ENCODE results near the gene UPP1. TPM values are rescaled to one million over a fixed set of nuclear protein-coding genes. Genes with fewer than 3 reads are reported as not detected.
"Not testable (repeated sequence)": the region's sequence is repeated elsewhere in the genome, so short reads cannot be mapped to it uniquely, and the experiment has no call there.

The UPP1 gene
- total and polyA plus RNA-seq, 8 donors: 0.87 to 45.7 (median 14.3) TPM

- no peak overlapping the region for H3K4me3 ChIP-seq
These were observed 58.1 kb downstream of the UPP1 start for GRCh38 chr7:48147078-48147591.

GRCh38 chr7:48147690-48148089 is 58.6 kb downstream of the UPP1 start:
- H3K27ac ChIP-seq; H3K9me3 ChIP-seq; H3K36me3 ChIP-seq; H3K4me1 ChIP-seq; intact Hi-C loops (cut with DNase I; ENCODE audit: low total_unique reads); DNase-seq; H3K27me3 ChIP-seq; H3K4me3 ChIP-seq: not testable (repeated sequence)
- WGBS, 5 donors: 30 to 55% (median 46%) methylated on average over 7 of the region's 7 CpGs

More at GRCh38 chr7:48147078-48147591, 58.1 kb downstream of the UPP1 start:
- Histone ChIP-seq H3K27me3 (no peaks in the 10 kb centered on the region), H3K27ac (no peak overlapping the region), H3K36me3 (no peaks in the 10 kb centered on the region), H3K9me3 (no peaks in the 10 kb centered on the region), H3K4me1 (no peaks in the 10 kb centered on the region)
- intact Hi-C loops (cut with DNase I; ENCODE audit: low total_unique reads): no loop called here
- 70 to 78% (median 72%) methylated on average over 4 of the region's 4 CpGs for WGBS, 5 donors
- DNase-seq: no peak
- TF ChIP-seq CTCF (IDR thresholded peaks at IDR 0.05) (no peak), EP300 (IDR thresholded peaks at IDR 0.05) (no peak), POLR2A (IDR thresholded peaks at IDR 0.05) (no peak), POLR2AphosphoS5 (IDR thresholded peaks at IDR 0.05) (no peak)

GRCh38 chr7:48148311-48148710 is 59.2 kb downstream of the UPP1 start:
- no peak for DNase-seq
- H3K27ac ChIP-seq: no peak overlapping the region
- intact Hi-C loops (cut with DNase I; ENCODE audit: low total_unique reads): no loop called here

GRCh38 chr7:48149058-48149457 is 60.0 kb downstream of the UPP1 start:
- Histone ChIP-seq H3K9me3 (no peaks in the 10 kb centered on the region), H3K4me3 (no peak overlapping the region), H3K4me1 (no peaks in the 10 kb centered on the region), H3K27me3 (no peaks in the 10 kb centered on the region), H3K36me3 (no peaks in the 10 kb centered on the region), H3K27ac (no peak overlapping the region)
- intact Hi-C loops (cut with DNase I; ENCODE audit: low total_unique reads): no loop called here
- DNase-seq: no peak
- TF ChIP-seq POLR2AphosphoS5 (IDR thresholded peaks at IDR 0.05): no peak
- no peak for TF ChIP-seq POLR2A (IDR thresholded peaks at IDR 0.05)
- TF ChIP-seq EP300 (IDR thresholded peaks at IDR 0.05): no peak
- no peak for TF ChIP-seq CTCF (IDR thresholded peaks at IDR 0.05)

More at GRCh38 chr7:48148311-48148710, 59.2 kb downstream of the UPP1 start:
- TF ChIP-seq EP300 (IDR thresholded peaks at IDR 0.05): no peak
- no peak for TF ChIP-seq POLR2AphosphoS5 (IDR thresholded peaks at IDR 0.05)
- TF ChIP-seq CTCF (IDR thresholded peaks at IDR 0.05): no peak
- TF ChIP-seq POLR2A (IDR thresholded peaks at IDR 0.05): no peak
- no peaks in the 10 kb centered on the region for H3K27me3 ChIP-seq
- no peaks in the 10 kb centered on the region for H3K9me3 ChIP-seq
- H3K4me1 ChIP-seq: no peaks in the 10 kb centered on the region
- no peaks in the 10 kb centered on the region for H3K36me3 ChIP-seq
- H3K4me3 ChIP-seq: no peak overlapping the region
- 79 to 93% (median 88%) methylated on average over 2 of the region's 2 CpGs for WGBS, 5 donors

GRCh38 chr7:48150086-48150485 is 61.0 kb downstream of the UPP1 start:
- TF ChIP-seq POLR2AphosphoS5 (IDR thresholded peaks at IDR 0.05) (no peak), CTCF (IDR thresholded peaks at IDR 0.05) (no peak), EP300 (IDR thresholded peaks at IDR 0.05) (no peak)
- Histone ChIP-seq H3K27ac (no peak overlapping the region), H3K4me3 (no peak overlapping the region), H3K27me3 (no peaks in the 10 kb centered on the region), H3K9me3 (peaks cover 0 to 3% (median 0%) of the 10 kb centered on the region in 4 donors), H3K36me3 (no peaks in the 10 kb centered on the region), H3K4me1 (no peaks in the 10 kb centered on the region)
- DNase-seq: no peak
- WGBS, 5 donors: 83 to 94% (median 90%) methylated on average over 3 of the region's 3 CpGs
- intact Hi-C loops (cut with DNase I; ENCODE audit: low total_unique reads): no loop called here
